Ecto neural progenitor cell (in vitro differentiated cells): ENCODE results near the gene ACTRT2.

Source experiments
- DNase-seq: peaks from one replicate; pipeline ENCODE4 v3.0.0-alpha.2; 2018; ENCODE audit warnings: low spot score

The ACTRT2 gene

DNA sequence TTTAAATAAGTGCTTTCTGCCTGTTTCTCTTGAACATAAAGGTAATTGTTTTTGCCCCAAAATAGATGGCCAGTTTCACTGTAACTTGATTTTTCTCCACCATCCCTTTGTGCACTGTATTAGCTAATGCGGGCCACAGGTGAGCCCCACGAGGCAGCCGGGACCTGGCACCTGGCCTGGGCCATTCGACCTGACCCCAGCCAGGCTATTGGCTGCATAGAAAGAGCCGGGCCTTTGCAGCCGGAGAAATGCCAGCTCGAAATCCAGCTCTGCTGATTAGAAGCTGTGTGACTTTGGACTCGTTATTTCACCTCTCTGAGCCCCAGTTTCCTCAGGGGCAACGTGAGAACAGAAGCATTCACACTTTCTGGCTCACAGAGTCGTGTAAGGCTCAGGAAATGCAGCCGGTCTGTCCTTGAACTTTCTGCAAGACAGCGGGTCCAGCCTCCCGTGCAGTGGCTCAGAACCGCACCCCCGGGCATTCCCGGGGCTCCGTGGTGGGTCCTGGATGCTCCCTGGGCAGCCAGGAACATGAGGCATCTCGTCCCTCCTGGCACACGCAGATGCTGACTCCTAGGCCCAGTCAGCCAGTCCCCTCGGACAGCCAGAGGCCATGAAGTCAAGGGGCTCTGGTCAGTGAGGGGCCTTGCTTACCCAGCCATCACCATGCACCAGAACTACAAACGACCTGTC is 37.4 kb upstream of the ACTRT2 start:
- no peak for DNase-seq

DNA sequence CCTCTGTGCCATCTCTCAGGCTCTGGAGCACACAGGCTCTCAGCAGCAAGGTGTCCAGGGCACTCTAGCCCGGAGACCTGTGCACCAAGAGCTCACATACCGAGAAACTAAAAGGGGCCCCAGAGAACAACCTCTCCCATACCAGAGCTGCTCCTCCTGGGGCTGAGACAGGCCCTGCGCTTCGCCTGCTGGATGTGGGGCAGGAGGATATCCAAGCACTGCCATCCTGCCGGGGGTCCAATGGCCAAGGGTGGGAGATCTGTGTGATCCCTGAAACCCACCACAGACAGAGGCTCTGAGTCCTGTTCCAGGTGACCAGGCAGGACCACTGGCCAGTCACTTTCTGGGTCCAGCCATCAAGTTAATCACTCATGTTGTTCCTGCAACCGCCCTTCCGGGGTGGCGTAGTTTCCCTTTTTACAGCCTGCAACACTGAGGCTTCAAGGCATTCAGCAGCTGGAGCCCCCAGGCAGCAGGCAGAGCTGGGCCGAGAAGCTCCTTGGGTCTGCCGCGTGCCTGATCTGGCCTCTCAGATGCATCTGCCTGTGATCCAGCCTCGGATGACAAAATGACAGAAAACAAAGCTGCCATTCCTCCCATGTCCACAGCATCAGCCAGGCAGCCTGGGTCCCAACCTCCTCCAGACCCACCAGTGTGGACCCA is 36.7 kb upstream of the ACTRT2 start:
- no peak for DNase-seq

DNA sequence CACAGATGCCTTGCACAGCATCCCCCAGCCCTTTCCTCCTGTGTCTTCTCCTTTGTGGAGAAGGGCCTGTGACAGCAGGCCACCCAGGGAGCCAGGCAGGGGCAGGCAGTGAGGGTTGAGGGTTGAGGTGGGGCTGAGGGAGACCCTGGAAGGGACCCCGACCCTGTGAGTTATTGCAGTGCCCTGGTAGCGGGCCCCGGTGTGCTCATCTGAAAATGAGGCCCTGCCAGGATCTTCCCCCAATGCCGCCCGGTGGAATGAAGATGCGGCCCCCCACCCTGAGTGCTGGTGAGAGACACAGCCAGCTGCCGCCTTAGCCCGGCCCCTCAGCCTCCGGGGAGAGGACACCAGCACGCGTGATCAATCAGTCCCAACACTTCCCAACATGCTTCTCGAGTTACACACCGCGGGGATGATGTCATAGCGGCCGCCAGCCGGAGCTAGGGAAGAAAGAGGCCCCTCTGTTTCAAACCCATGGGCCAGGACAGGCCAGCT is 36.2 kb upstream of the ACTRT2 start:
- DNase-seq = no peak

DNA sequence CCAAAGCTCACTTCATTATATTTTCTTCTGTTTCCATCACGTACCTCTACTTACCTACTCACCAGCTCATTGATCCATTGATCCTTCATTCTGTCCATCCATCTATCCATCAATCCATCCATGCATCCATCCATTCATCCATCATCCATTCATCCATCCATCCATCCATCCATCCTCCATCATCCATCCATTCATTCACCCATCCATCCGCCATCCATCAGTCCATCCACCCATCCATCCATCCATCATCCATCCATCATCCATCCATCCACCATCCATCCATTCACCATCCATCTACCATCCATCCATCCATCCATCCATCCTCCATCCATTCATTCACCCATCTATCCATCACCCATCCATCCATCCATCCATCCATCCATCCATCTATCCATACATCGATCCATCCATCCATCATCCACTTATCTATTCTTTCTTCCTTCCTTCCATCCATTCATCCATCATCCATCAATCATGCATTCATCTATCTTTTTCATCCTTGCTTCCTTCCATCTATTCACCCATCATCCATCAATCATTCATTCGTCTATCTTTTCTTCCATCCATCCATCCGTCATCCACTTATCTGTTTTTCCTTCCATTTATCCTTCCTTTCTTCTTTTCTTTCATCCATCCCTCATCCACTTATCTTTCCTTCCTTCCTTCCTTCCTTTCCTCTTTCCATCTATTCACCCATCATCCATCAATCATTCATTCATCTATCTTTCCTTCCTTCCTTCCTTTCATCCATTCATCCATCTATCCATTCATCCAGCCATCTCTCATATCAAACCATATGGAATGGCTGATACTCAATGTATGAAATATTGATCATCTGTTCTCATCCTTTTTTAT is 35.3 kb upstream of the ACTRT2 start:
- DNase-seq = no peak

DNA sequence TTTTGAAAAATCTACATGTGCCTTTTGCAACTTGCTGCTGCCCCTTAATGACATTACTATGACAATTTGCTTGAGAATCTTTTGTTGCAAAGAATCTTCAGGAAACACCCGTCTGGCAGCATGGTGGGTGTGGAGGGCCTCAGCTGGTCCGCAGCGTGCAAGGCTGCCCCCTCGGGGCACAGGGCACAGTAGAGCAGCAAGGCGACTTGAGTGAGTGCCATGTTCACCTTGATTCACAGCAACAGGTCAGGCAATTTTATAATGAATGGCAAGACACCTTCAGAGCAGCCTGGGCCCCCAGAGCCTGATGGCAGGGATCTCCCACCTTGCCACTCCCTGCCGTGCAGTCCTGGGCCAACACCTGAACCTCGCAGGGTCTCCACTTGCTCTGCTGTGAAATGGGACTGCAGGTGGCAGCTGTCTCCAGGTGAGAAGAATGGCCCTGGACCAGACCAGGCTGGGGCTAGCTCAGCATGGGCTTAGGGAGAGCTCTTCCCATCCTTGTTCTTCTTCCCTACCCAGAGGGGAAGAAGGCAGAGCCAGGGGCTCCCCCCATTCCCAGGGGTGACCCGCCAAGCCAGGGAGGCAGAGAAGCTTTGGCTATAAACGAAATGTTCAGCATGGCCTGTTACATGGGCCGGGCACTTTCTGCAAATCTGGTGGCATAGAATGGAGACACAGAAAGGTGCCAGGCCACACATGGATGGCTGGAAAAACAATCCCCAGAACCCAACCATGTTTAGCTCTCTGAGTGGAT is 34.5 kb upstream of the ACTRT2 start:
- no peak for DNase-seq

DNA sequence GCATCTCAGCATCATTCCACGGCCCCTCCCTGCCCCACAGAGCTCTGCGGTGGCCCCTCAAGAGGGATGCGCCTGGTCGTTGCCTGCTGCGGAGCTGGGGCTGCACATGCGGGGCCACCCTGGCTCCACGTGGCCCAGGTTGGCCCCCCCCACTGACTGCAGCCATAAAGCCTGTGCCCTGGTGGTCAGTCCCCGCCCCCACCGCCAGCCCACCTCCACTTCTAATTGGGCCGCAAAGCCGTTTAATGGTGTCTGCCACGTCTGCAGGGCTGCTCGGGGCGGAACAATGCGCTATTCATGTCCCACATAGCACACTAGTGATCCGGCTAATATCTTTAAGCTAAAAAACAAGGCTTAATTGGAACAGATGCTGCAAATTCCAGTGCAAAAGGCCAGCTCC is 33.5 kb upstream of the ACTRT2 start:
- DNase-seq = no peak

DNA sequence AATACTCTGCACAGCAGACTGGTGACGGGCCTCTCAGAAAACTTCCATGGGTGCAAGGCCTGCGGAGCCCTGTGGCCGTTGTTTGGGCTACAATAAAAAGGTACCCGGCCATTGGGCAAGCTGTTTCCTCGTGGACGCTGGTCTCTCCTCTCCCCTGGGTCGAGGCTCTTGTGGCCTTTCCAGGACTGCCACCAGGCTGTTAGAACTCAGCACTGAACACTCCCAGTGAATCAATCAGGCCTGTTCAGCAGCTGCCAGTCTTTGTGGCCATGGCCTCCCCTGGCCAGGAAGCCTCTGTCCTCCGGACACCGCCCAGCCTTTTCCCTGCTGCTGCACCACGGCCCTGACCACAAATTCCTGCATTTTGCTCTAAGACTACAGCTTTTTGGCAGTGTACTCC is 33.0 kb upstream of the ACTRT2 start:
- no peak for DNase-seq

DNA sequence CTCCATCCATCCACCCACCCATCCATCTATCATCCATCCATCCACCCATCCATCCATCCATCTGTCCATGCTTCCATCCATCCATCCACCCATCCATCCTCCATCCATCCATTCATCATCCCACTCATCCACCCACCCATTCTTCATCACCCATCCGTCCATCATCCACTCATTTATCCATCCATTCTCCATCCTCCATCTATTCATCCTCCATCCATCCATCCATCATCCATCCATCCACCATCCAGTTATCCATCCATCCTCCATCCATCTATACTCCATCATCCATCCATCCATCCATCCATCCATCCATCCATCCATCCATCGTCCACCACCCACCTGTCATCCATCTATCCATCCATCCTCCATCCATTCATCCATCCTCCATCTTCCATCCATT is 32.1 kb upstream of the ACTRT2 start:
- DNase-seq = no peak

DNA sequence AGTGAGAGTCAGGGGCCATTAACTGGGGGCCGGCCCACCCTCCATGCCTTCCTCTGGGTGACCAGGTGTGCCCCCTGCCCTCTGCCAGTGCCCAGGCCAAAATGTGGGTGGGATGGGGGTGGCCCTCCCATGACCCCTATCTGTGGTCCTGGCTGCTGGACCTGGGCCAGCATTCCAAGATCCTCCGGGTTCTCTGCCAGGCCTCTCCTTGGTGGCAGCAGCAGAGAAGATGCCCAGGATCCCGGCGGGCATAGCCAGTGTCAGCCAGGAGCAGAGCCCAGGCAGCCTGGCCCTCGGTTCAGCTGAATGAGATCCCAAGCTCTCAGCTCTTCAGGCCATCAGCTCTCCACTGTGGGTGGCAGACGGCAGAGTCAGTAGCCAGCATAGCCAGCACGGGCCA is 31.3 kb upstream of the ACTRT2 start:
- DNase-seq = no peak

DNA sequence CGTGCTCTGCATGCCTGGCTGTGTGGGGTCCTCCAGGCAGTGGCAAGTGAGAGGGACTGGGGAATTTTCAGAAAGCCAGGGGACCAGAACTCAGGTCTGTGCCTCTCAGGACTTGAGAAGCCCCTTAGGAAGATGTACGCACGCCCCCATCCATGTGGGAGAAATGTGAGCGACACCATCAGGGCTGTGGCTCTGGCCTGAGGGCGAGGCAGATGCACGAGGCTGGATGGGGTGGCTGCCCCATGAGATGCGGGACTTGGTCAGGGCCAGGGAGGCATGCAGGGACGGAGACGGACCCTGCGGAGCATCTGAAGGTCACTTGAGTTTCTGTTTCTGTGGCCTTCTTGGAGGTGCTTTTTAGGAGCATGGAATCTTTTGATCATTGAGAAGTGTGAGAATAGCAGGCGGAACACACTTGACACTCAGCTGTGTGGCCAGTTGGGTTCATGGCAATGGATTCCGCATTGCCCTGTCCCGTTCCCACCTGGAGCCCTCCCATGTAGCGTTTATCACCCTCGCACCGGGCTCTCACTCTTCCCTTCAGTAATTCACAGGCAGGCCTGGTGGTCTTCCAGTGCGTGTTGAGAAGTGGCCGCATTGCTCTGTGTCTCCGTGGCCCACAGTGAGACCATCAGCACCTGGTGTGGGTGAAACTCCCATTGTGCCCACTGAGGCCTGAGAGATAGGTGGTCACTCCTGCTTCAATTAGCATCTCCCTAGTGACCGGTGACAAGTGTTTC is 30.7 kb upstream of the ACTRT2 start:
- DNase-seq = no peak

DNA sequence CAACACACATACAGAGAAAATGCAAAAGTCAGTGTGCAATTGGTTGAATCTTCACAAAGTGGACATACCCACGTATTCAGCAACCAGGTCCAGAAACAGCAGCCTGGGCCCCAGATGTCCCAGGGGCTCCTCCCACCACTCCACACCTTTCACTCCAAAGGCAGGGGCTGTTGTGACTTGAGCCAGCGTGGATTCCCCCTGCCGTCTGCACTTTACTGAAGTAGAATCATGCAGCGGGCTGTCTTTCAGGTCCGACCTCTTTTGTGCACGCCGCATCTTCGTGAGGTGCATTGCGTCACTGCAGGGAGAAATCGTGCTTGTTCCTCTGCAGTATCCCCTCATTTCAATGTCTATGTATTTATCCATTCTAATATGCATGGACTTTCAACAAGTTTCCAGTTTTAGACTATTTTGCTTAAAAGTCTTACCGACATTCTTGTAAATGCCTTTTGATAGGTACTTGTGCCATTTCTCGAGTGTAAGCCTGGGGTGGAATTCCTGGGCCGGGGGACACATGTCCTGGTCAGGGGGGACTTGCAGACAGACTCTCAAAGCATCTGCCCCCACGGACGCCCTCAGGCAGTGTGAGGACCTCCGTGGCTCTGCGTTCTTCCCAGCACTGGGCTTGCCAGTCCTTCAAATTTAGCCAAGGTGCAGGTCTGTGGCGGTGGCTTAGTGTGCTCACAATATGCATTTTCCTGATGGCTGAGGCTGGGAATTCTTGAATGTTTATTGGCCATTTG is 29.3 kb upstream of the ACTRT2 start:
- no peak for DNase-seq

DNA sequence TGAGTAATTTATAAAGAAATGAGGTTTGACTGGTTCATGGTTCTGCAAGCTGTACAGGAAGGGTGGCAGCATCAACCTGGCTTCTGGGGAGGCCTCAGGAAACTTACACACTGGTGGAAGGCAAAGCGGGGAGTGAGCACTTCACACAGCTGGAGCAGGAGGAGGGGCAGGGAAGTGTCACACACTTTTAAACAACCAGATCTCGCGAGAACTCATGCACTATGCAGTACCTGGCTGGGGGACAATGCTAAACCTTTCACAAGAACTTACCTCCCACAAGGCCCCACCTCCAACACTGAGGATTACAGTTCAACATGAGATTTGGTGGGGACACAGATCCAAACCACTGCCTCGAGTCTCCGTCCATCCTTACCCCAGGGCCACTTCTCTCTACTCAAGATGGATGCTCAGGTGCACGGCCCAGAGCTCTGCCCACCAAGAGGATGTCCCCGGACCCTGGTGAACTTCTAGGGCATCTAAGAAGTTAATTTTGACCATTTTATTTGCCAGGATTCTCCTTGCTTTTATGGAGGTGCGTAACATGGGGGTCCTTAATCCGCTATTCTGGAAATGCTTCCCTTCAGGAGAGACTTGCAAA is 22.7 kb upstream of the ACTRT2 start:
- no peak for DNase-seq

DNA sequence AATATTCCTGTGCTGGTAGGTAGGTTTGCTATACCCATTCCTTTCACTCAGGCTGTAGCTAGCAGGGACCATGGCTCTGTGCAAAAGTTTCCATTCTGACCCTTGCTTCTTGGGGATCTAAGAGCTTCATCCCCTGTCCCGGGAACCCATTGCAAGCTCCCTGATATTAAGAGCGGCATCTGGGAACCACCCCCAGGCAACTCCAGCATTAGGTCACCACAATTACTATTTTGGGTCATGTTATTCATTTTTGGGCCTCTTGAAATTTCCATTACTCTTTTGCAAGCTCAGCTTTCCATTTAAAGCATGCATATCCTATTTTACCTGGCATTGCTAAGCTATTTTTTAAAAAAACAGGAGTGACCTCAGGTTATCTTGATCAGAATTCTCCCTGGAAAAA is 22.1 kb upstream of the ACTRT2 start:
- DNase-seq = no peak

DNA sequence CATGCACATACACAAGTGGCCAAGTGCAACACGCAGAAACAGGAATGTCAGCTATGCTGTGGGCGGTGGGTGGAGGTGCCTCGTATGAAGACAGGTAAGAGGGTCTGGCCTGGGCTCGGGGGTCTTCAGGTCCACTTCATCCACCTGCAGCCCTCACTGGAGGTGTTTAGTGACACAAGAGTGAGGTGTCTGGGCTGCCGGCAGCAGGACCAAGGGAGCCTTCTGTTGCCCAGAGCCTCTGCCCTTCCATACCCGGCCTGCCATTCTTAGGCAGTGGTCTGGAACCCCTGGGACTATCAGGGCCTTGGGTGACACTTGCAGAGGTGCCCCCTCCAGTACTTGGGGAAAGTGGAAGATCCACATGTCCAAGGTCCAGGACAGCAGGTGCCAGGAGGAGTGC is 21.7 kb upstream of the ACTRT2 start:
- no peak for DNase-seq

DNA sequence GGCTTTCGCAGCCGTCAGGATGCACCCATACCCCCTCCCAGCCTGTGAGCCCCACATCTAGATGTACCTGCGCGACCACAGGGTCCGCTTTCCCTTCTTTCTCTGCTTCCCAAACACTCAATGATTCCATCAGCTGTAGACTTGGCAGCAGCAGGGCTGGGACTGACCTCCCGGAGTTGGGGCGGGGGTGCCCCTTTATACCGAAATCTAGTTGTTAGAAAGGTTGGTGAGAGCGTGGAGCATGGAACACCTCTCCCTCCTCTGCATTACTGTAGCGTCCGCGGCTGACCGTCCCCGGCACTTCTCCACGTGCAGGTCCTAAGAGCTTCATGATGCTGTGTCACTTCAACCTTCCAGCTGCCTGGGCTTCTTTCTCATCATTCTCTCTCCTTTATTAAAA is 21.1 kb upstream of the ACTRT2 start:
- DNase-seq = no peak

DNA sequence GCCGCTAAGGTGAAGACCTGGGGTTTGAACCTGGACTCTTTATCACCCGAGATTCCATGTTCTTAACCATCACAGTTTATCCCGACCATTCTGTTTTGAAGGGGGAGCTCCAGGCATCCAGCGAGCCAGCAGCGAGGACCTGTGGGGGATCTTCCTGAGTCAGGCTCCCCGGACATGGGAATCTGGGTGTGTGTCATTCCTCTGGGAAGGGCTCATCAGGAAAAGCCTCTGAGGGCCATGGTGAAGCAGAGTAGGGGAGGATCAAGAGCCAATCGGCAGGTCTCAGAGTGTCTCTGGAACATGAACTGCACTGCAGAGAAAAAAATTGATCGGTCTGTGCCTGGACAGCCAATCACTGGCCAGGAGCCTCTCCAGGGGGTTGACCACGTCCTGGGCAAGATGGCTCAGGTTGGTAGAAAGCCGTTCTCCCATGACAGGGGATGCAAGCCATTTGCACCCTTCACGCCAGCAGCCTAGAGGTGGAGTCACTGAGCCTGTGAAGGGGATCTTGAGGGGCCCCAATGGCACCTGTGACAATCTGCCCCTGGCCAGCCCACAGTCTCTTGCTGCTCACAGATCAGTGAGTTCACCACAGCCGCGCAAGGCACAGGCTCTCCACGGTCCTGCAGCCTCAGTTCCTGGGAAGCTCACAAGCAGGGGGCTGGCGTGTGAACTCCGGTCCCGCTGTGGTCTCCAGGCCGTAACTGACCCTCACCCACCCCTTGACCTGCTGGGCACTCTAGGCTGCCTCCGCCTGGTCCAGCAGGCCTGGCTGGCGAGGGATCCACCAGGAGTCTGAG is 20.4 kb upstream of the ACTRT2 start:
- no peak for DNase-seq

DNA sequence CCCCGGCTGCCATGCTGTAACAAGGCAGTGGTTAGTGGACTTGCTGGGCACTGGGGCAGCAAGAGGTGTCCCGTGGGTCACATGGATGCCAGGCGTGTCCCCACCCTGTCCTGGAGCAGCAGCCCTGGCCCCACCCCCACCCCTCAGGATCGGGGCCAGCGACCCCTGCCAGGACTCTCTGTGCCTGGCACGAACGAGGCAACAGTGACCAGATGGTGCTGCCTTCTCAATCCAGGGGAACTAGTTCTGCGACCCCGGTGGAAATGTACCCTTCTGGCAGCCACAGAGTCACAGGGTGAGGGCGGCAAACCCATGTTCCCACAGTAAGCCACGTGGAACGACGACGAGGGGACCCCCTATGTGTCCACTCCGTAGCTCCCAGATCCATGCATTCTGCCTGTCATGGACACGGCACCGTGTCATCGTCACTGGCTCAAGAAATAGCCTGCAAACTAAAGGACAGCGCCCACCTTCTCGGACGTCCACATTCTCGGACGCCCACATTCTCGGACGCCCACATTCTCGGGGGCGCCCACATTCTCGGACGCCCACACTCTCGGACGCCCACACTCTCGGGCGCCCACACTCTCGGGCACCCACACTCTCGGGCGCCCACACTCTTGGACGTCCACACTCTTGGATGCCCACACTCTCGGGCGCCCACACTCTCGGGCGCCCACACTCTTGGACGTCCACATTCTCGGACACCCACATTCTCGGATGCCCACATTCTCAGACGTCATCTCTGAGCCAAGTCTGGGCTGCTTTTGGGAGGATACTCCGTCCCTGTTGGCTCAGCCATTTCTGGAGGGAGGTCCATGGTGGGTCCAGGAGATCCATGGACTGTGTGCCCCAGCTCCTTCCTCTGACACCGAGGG is 19.6 kb upstream of the ACTRT2 start:
- DNase-seq = no peak

DNA sequence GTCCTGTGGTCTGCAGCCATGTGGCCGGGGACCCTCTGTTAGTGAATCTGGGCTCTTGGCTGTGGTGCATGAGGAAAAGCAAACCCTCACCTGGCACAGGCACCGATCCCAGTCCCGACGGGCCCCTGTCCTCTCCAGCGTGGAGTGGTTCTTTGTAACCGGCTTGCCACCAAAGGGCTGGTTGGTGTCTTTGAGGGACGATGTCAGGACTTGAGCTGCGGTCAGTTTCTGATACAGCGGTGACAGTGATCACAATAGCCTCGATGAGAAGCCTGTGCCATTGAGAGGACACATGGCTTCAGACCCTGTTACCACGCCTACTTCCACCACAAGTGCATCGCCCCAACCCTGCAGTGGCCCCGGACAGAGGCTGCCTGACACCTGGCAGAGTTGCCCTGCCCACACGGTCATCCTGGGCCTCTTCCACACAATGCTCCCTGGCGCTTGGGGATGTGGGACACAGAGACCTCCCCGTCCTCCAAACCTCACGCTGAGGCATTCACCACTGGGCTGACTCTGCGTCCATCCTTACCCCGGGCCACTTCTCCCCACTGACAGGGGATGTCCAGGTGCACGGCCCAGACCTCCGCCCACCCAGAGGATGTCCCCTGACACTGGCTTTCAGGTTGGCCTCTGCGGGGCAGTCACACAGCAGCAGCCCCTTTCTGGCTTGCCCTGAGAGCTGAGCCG is 18.8 kb upstream of the ACTRT2 start:
- no peak for DNase-seq
